SK-N-SH (cell line): ENCODE measurements around the gene NLK. TPM values are rescaled to one million over a fixed set of nuclear protein-coding genes. Genes with fewer than 3 reads are reported as not detected.

Experiments used
- CTCF ChIA-PET: fragments of 300-600, 350-600 bp; formaldehyde crosslinking; extraction: SDS; loops from one replicate; lab custom pipeline; 2021; lab: Yijun Ruan, JAX
- POLR2A ChIA-PET: fragments of 350-600 bp; sonication (Branson Sonifier 250); formaldehyde crosslinking; extraction: SDS; loops from one replicate; lab custom pipeline; 2020; ENCODE audit warnings: antibody characterized with exemption, inconsistent platforms; lab: Yijun Ruan, JAX
- DNase-seq: peaks from one replicate; pipeline ENCODE4 v3.0.0; 2012
- H2AFZ ChIP-seq: fragments of 200-600 bp; sonication (generic); 2 replicates; pipeline ENCODE4 v1.8.1; 2016; ENCODE audit warnings: antibody characterized with exemption, mild to moderate bottlenecking, low read depth
- H3F3A ChIP-seq: fragments of 200-600 bp; sonication (generic); replicated peaks from 2 replicates; pipeline ENCODE3; 2016; ENCODE audit warnings: antibody characterized with exemption, mild to moderate bottlenecking; ENCODE audit not compliant: insufficient read depth
- H3K27ac ChIP-seq, 2 experiments: fragments of 200-500 bp in 1 of 2; fragments of 200-600 bp in 1 of 2; sonication (Bioruptor generic) in 1 of 2; sonication (generic), shearing (Covaris generic) in 1 of 2; 2 replicates each; pipeline versions ENCODE4 v1.5.1 to v1.6.1; 2014 to 2016; ENCODE audit warnings: low read depth in 2 of 2, inconsistent platforms in 1 of 2, low read length in 1 of 2, mild to moderate bottlenecking in 1 of 2, mixed read lengths in 1 of 2
- H3K27me3 ChIP-seq: fragments of 200-600 bp; sonication (generic), shearing (Covaris generic); 2 replicates; pipeline ENCODE4 v1.6.1; 2016; ENCODE audit warnings: mixed run types; ENCODE audit not compliant: insufficient read depth
- H3K36me3 ChIP-seq, 2 experiments: fragments of 200-500 bp in 1 of 2; fragments of 200-600 bp in 1 of 2; sonication (Bioruptor generic) in 1 of 2; sonication (generic) in 1 of 2; replicated peaks in 1 of 2; 2 replicates each; pipeline versions ENCODE3 to v1.5.1; 2014 to 2016; ENCODE audit warnings: low read length in 1 of 2, mild to moderate bottlenecking in 1 of 2; ENCODE audit not compliant: insufficient read depth in 2 of 2, control insufficient read depth in 1 of 2
- H3K4me1 ChIP-seq, 2 experiments: fragments of 200-500 bp in 1 of 2; fragments of 200-600 bp in 1 of 2; sonication (Bioruptor generic) in 1 of 2; sonication (generic), shearing (Covaris generic) in 1 of 2; 2 replicates each; pipeline versions ENCODE4 v1.5.1 to v1.6.1; 2014 to 2016; ENCODE audit warnings: low read depth in 1 of 2, low read length in 1 of 2, mixed run types in 1 of 2; ENCODE audit not compliant: insufficient read depth in 2 of 2, control insufficient read depth in 1 of 2
- H3K4me2 ChIP-seq: fragments of 200-600 bp; sonication (generic), shearing (Covaris generic); 2 replicates; pipeline ENCODE4 v1.6.1; 2017; ENCODE audit warnings: mixed run types
- H3K4me3 ChIP-seq, 2 experiments: fragments of 200-500 bp in 1 of 2; fragments of 200-600 bp in 1 of 2; sonication (Bioruptor generic) in 1 of 2; sonication (generic), shearing (Covaris generic) in 1 of 2; 2 replicates each; pipeline versions ENCODE4 v1.5.1 to v1.8.1; 2014 to 2016; ENCODE audit warnings: low read depth in 2 of 2, inconsistent platforms in 1 of 2, low read length in 1 of 2, mild to moderate bottlenecking in 1 of 2, mixed read lengths in 1 of 2, moderate library complexity in 1 of 2
- H3K79me2 ChIP-seq: fragments of 200-600 bp; sonication (generic); 2 replicates; pipeline ENCODE4 v1.8.1; 2017; ENCODE audit warnings: mild to moderate bottlenecking; ENCODE audit not compliant: insufficient read depth
- H3K9ac ChIP-seq: fragments of 200-600 bp; sonication (generic); 2 replicates; pipeline ENCODE4 v1.6.1; 2017; ENCODE audit warnings: mixed run types
- H3K9me2 ChIP-seq: fragments of 200-600 bp; sonication (generic); 2 replicates; pipeline ENCODE4 v1.6.1; 2017; ENCODE audit warnings: mixed run types
- H3K9me3 ChIP-seq: fragments of 200-600 bp; sonication (generic); 2 replicates; pipeline ENCODE4 v1.6.1; 2017; ENCODE audit warnings: mixed run types, mild to moderate bottlenecking, moderate library complexity
- H4K20me1 ChIP-seq: fragments of 200-600 bp; sonication (generic); 2 replicates; pipeline ENCODE4 v1.6.1; 2017; ENCODE audit warnings: mild to moderate bottlenecking, mixed run types; ENCODE audit not compliant: insufficient read depth
- CHD2 ChIP-seq: fragments of 150-350 bp; IDR thresholded peaks from 2 replicates; pipeline ENCODE4 v1.6.1; 2018; ENCODE audit warnings: low read length; ENCODE audit not compliant: partially characterized antibody
- CTCF ChIP-seq: fragments of 200-600 bp; sonication (generic); IDR thresholded peaks from 2 replicates; pipeline ENCODE4 v1.6.1; 2017; ENCODE audit warnings: antibody characterized with exemption, mild to moderate bottlenecking, moderate library complexity
- ELF1 ChIP-seq: IDR thresholded peaks from 2 replicates; pipeline ENCODE4 v1.4.0; 2012
- EP300 ChIP-seq, 2 experiments: IDR thresholded peaks; 2 replicates each; pipeline versions ENCODE4 v1.4.0 to v1.6.1; 2012; ENCODE audit warnings: borderline replicate concordance in 1 of 2, low read depth in 1 of 2, low read length in 1 of 2
- EZH2phosphoT487 ChIP-seq: fragments of 200-600 bp; sonication (generic); IDR thresholded peaks from 2 replicates; pipeline ENCODE4 v1.6.1; 2017; ENCODE audit warnings: low read depth, mixed run types, mild to moderate bottlenecking, antibody characterized with exemption, moderate library complexity, borderline replicate concordance
- FOSL2 ChIP-seq: IDR thresholded peaks from 2 replicates; pipeline ENCODE4 v1.4.0; 2012; ENCODE audit warnings: low read depth, mild to moderate bottlenecking, moderate library complexity, borderline replicate concordance
- FOXJ3 ChIP-seq: sonication (generic); formaldehyde crosslinking; IDR thresholded peaks from 2 replicates; pipeline ENCODE4 v1.5.1; 2020; ENCODE audit warnings: mild to moderate bottlenecking, missing genetic modification reagents
- IRF3 ChIP-seq: fragments of 150-350 bp; IDR thresholded peaks from 2 replicates; pipeline ENCODE4 v1.6.1; 2016; ENCODE audit warnings: mild to moderate bottlenecking, low read depth, low read length
- JUND ChIP-seq: IDR thresholded peaks from 2 replicates; pipeline ENCODE4 v1.4.0; 2012
- NFIC ChIP-seq: IDR thresholded peaks from 2 replicates; pipeline ENCODE4 v1.4.0; 2012; ENCODE audit warnings: borderline replicate concordance
- PBX3 ChIP-seq: IDR thresholded peaks from 2 replicates; pipeline ENCODE4; 2012
- POLR2AphosphoS5 ChIP-seq: IDR thresholded peaks from 2 replicates; pipeline ENCODE4 v1.6.1; 2012; ENCODE audit warnings: low read depth, low read length
- RAD21 ChIP-seq: IDR thresholded peaks from 2 replicates; pipeline ENCODE4 v1.6.1; 2012; ENCODE audit warnings: mild to moderate bottlenecking, low read length
- RCOR1 ChIP-seq: fragments of 150-350 bp; IDR thresholded peaks from 2 replicates; pipeline ENCODE4 v1.6.1; 2017; ENCODE audit warnings: antibody characterized with exemption, low read length
- RFX5 ChIP-seq: IDR thresholded peaks from 2 replicates; pipeline ENCODE4 v1.6.1; 2012; ENCODE audit warnings: mild to moderate bottlenecking, improper control_type of control experiment, low read length
- RXRA ChIP-seq: IDR thresholded peaks from 2 replicates; pipeline ENCODE4 v1.4.0; 2012; ENCODE audit warnings: low read depth, mild to moderate bottlenecking, borderline replicate concordance
- SMC3 ChIP-seq: IDR thresholded peaks from 2 replicates; pipeline ENCODE4 v1.6.1; 2012; ENCODE audit warnings: low read depth, low read length, improper control_type of control experiment
- TEAD4 ChIP-seq: IDR thresholded peaks from 2 replicates; pipeline ENCODE4 v1.4.0; 2012; ENCODE audit warnings: mild to moderate bottlenecking, borderline replicate concordance; ENCODE audit not compliant: insufficient read depth
- USF1 ChIP-seq: IDR thresholded peaks from 2 replicates; pipeline ENCODE4 v1.4.0; 2012; ENCODE audit warnings: low read depth, borderline replicate concordance
- ZBTB33 ChIP-seq: IDR thresholded peaks from 2 replicates; pipeline ENCODE4 v1.4.0; 2012; ENCODE audit warnings: low read depth, borderline replicate concordance
- WGBS: methylation state at CpG from one replicate; pipeline ENCODE4 v1.1.6; 2017; ENCODE audit warnings: low lambda C conversion rate; 5-methylcytosine and 5-hydroxymethylcytosine counted together
- polyA plus RNA-seq, 3 experiments: library from polyadenylated mRNA; depleted of rRNA; stranded (reverse); fragments of >200 nt; gene quantifications; 2 replicates each; pipeline ENCODE4 v1.2.3, GENCODE V29; 2012

NLK gene
- polyA plus RNA-seq, 1 of the 3 experiments (the other 2 are of a cell fraction): 12.3 TPM

GRCh38 chr17:28151001-28151400, 108.5 kb downstream of the NLK start:
- peaks cover 0 to 21% of the 10 kb centered on the region in 2 experiments for H3K36me3 ChIP-seq
- TF ChIP-seq EP300 (IDR thresholded peaks at IDR 0.05; ENCODE audit: borderline replicate concordance in 1 of 2, low read depth in 1 of 2, low read length in 1 of 2): peak in 1 of 2 experiments; percentile 23; a peak in 1 of 4 replicates
- no peak for TF ChIP-seq FOSL2
- TF ChIP-seq, all 33 proteins: peak for 1
- H3K4me2 ChIP-seq: no peak overlapping the region
- no peaks in the 10 kb centered on the region for H4K20me1 ChIP-seq
- ChIA-PET POLR2A (no interaction called here), CTCF (interaction anchor here (1.0 to 1.5 kb wide), 3 partner anchors 10 to 21 kb away, joined by 4 to 10 read pairs (median 5); no protein-coding TSS in a partner anchor)
- 81% methylated on average over 1 of the region's 1 CpG for WGBS
- no peaks in the 10 kb centered on the region for H3F3A ChIP-seq
- H3K4me1 ChIP-seq: peaks cover 0 to 5% of the 10 kb centered on the region in 2 experiments; a peak in 2 of 4 replicates
- H3K27me3 ChIP-seq: no peaks in the 10 kb centered on the region
- no peak overlapping the region for H2AFZ ChIP-seq
- H3K27ac ChIP-seq: no peak overlapping the region
- no peak overlapping the region for H3K9ac ChIP-seq
- DNase-seq: peak; percentile 15
- H3K9me2 ChIP-seq: no peaks in the 10 kb centered on the region
- H3K4me3 ChIP-seq: no peak overlapping the region
- H3K79me2 ChIP-seq: 0 out of 2 replicates have a peak, but pooled peaks cover 3% of the 10 kb centered on the region
- no peaks in the 10 kb centered on the region for H3K9me3 ChIP-seq

- peaks cover 0 to 5% of the 10 kb centered on the region in 2 experiments; a peak in 2 of 4 replicates for H3K4me1 ChIP-seq
- H3K79me2 ChIP-seq: 0 out of 2 replicates have a peak, but pooled peaks cover 3% of the 10 kb centered on the region
- H3K4me3 ChIP-seq: no peak overlapping the region
- POLR2A ChIA-PET: no interaction called here
- no peak for DNase-seq
- H3F3A ChIP-seq: peaks cover 7% of the 10 kb centered on the region
- H3K4me2 ChIP-seq: no peak overlapping the region
- TF ChIP-seq FOXJ3 (no peak), SMC3 (no peak), RCOR1 (no peak), CHD2 (no peak), IRF3 (no peak), CTCF (no peak), ELF1 (no peak), RAD21 (no peak), RXRA (no peak), NFIC (no peak), RFX5 (no peak), EZH2phosphoT487 (no peak), TEAD4 (no peak), JUND (no peak), PBX3 (no peak), USF1 (no peak), POLR2AphosphoS5 (no peak), ZBTB33 (no peak)
- TF ChIP-seq, all 33 proteins: peak for 0
- Histone ChIP-seq H3K27ac (no peak overlapping the region), H2AFZ (no peak overlapping the region), H3K36me3 (peaks cover 0 to 31% of the 10 kb centered on the region in 2 experiments), H3K9ac (no peak overlapping the region), H3K9me3 (no peaks in the 10 kb centered on the region), H3K27me3 (no peaks in the 10 kb centered on the region), H4K20me1 (no peaks in the 10 kb centered on the region), H3K9me2 (no peaks in the 10 kb centered on the region)
- CTCF ChIA-PET: no interaction called here
- 95% methylated on average over 2 of the region's 2 CpGs for WGBS
These were observed 111.7 kb downstream of the NLK start for GRCh38 chr17:28154214-28154613.
